SK-N-SH treated with all-trans-retinoic acid at 6 μM for 48 hours (cell line): ENCODE measurements around the gene LPIN3.

Experiments used
- ATAC-seq: fragments of 200-7000 bp; cut with Tn5 transposase; 3 replicates; pipeline ENCODE4 v1.9.1; 2020; ENCODE audit warnings: mild to moderate bottlenecking, moderate library complexity
- ARNTL ChIP-seq: fragments of 450-650 bp; formaldehyde crosslinking; IDR thresholded peaks from 2 replicates; pipeline ENCODE4 v1.5.0; 2020; ENCODE audit warnings: low read depth, mild to moderate bottlenecking, moderate library complexity, borderline replicate concordance
- BACH2 ChIP-seq: fragments of 250-450 bp; sonication (Bioruptor Pico); IDR thresholded peaks from 2 replicates; pipeline ENCODE4 v1.9.0; 2021; ENCODE audit warnings: mild to moderate bottlenecking, borderline replicate concordance
- CSDC2 ChIP-seq: fragments of 250-450 bp; sonication (Bioruptor Pico); IDR thresholded peaks from 2 replicates; pipeline ENCODE4 v1.5.0; 2020; ENCODE audit warnings: mild to moderate bottlenecking, moderate library complexity
- ESRRG ChIP-seq: fragments of 250-450 bp; sonication (Bioruptor Pico); IDR thresholded peaks from 2 replicates; pipeline ENCODE4 v1.6.1; 2021; ENCODE audit warnings: mild to moderate bottlenecking
- GLIS3 ChIP-seq: fragments of 250-450 bp; sonication (Bioruptor Pico); IDR thresholded peaks from 2 replicates; pipeline ENCODE4 v1.5.0; 2020; ENCODE audit warnings: mild to moderate bottlenecking, moderate library complexity
- ISL1 ChIP-seq: fragments of 250-450 bp; sonication (Bioruptor Pico); IDR thresholded peaks from 2 replicates; pipeline ENCODE4 v2.1.2; 2022; ENCODE audit warnings: mild to moderate bottlenecking, moderate library complexity
- OSR1 ChIP-seq: fragments of 250-450 bp; sonication (Bioruptor Pico); IDR thresholded peaks from 2 replicates; pipeline ENCODE4 v1.8.0; 2022; ENCODE audit warnings: moderate library complexity, mild to moderate bottlenecking, inconsistent platforms
- PPARA ChIP-seq: fragments of 250-450 bp; sonication (Bioruptor Pico); IDR thresholded peaks from 2 replicates; pipeline ENCODE4 v1.5.0; 2020; ENCODE audit warnings: mild to moderate bottlenecking, borderline replicate concordance
- SNAI2 ChIP-seq: fragments of 250-450 bp; sonication (Bioruptor Pico); IDR thresholded peaks from 2 replicates; pipeline ENCODE4 v1.5.0; 2020; ENCODE audit warnings: mild to moderate bottlenecking, moderate library complexity
- TCF4 ChIP-seq: fragments of 250-450 bp; sonication (Bioruptor Pico); IDR thresholded peaks from 2 replicates; pipeline ENCODE4 v1.8.0; 2021; ENCODE audit warnings: mild to moderate bottlenecking, moderate library complexity, borderline replicate concordance
- TOX ChIP-seq: fragments of 250-450 bp; sonication (Bioruptor Pico); IDR thresholded peaks from 2 replicates; pipeline ENCODE4 v1.8.0; 2021; ENCODE audit warnings: mild to moderate bottlenecking, moderate library complexity, borderline replicate concordance
- ZC3H10 ChIP-seq: fragments of 250-450 bp; sonication (Bioruptor Pico); IDR thresholded peaks from 2 replicates; pipeline ENCODE4 v1.5.1; 2021; ENCODE audit warnings: mild to moderate bottlenecking, moderate library complexity
- ZFP3 ChIP-seq: fragments of 250-450 bp; sonication (Bioruptor Pico); IDR thresholded peaks from 2 replicates; pipeline ENCODE4 v1.5.0; 2020; ENCODE audit warnings: mild to moderate bottlenecking, moderate library complexity
- ZFP30 ChIP-seq: fragments of 450-650 bp; formaldehyde crosslinking; IDR thresholded peaks from 2 replicates; pipeline ENCODE4 v1.5.0; 2022; ENCODE audit warnings: mild to moderate bottlenecking, moderate library complexity
- ZNF565 ChIP-seq: fragments of 450-650 bp; formaldehyde crosslinking; conservative IDR thresholded peaks from 2 replicates; pipeline ENCODE4 v1.5.0; 2020; ENCODE audit warnings: low read depth, mild to moderate bottlenecking, moderate library complexity
- ZNF8 ChIP-seq: fragments of 450-650 bp; formaldehyde crosslinking; IDR thresholded peaks from 2 replicates; pipeline ENCODE4 v1.5.0; 2020; ENCODE audit warnings: mild to moderate bottlenecking, moderate library complexity
- TF ChIP-seq, protein P1 (sequence below): fragments of 250-450 bp; sonication (Bioruptor Pico); IDR thresholded peaks from 2 replicates; pipeline ENCODE4 v1.5.1; 2021; ENCODE audit warnings: mild to moderate bottlenecking, moderate library complexity
- TF ChIP-seq, protein P2 (sequence below): fragments of 250-450 bp; sonication (Bioruptor Pico); IDR thresholded peaks from 2 replicates; pipeline ENCODE4 v1.5.1; 2020; ENCODE audit warnings: low read depth, mild to moderate bottlenecking, moderate library complexity
- TF ChIP-seq, protein P3 (sequence below): fragments of 250-450 bp; sonication (Bioruptor Pico); IDR thresholded peaks from 2 replicates; pipeline ENCODE4 v1.8.0; 2020; ENCODE audit warnings: mild to moderate bottlenecking, moderate library complexity, borderline replicate concordance
- TF ChIP-seq, protein P4 (sequence below): fragments of 250-450 bp; sonication (Bioruptor Pico); IDR thresholded peaks from 2 replicates; pipeline ENCODE4 v1.5.0; 2020; ENCODE audit warnings: mild to moderate bottlenecking, moderate library complexity

LPIN3 gene

DNA sequence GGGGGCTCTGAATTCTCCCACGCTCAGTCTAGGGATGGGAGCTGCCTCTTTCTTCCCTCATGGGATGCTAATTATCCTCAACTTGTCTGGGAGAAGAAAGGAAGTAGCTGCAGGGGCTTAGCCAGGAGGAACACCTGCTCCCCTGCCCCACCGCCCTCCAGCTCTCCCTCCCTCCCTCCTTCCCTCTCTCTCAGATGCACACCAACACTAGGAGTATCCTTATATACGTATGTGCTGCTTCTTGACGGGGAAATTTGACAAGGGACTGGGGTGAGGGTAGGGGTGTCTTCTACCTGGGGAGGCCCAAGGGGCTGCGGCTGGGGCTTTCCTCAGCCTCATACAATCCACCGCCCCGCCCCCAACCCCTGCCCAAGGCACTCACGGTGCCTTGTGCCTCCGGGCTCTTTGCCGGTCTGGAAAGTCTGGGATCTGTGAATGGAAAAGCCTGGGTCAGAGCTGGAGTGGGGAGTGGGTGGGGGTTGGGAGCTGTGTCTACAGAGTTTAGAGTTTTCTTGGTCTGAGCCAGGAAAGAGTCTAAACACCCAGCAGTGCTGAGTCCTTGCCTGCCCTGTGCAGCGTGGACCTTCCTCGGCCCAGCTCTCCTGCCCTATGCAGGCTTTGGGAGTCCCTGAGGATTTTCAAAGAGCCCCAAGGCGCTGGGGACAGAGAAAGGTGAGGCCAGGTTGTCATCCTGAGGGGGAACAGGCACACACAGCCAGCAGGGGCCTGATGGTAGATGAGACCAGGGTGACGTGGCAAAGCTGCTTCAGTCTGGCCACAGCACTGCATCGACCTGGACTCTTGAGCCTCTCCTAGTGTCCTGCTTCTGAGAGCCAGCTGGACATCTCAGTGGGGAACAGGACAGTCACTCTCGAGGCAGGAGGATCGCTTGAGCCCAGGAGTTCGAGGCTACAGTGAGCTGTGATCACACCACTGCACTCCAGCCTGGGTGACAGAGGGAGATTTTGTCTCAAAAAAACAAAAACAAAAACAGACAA is 55.3 kb downstream of the LPIN3 start (continued):
- TF ChIP-seq, protein P1, sequence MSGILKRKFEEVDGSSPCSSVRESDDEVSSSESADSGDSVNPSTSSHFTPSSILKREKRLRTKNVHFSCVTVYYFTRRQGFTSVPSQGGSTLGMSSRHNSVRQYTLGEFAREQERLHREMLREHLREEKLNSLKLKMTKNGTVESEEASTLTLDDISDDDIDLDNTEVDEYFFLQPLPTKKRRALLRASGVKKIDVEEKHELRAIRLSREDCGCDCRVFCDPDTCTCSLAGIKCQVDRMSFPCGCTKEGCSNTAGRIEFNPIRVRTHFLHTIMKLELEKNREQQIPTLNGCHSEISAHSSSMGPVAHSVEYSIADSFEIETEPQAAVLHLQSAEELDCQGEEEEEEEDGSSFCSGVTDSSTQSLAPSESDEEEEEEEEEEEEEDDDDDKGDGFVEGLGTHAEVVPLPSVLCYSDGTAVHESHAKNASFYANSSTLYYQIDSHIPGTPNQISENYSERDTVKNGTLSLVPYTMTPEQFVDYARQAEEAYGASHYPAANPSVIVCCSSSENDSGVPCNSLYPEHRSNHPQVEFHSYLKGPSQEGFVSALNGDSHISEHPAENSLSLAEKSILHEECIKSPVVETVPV: no peak
- no peak for TF ChIP-seq TCF4
- no peak for TF ChIP-seq PPARA (CRISPR knock-in tag)
- TF ChIP-seq, protein P2, sequence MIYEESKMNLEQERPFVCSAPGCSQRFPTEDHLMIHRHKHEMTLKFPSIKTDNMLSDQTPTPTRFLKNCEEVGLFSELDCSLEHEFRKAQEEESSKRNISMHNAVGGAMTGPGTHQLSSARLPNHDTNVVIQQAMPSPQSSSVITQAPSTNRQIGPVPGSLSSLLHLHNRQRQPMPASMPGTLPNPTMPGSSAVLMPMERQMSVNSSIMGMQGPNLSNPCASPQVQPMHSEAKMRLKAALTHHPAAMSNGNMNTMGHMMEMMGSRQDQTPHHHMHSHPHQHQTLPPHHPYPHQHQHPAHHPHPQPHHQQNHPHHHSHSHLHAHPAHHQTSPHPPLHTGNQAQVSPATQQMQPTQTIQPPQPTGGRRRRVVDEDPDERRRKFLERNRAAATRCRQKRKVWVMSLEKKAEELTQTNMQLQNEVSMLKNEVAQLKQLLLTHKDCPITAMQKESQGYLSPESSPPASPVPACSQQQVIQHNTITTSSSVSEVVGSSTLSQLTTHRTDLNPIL (CRISPR knock-in tag): no peak
- TF ChIP-seq CSDC2 (CRISPR knock-in tag): no peak

DNA sequence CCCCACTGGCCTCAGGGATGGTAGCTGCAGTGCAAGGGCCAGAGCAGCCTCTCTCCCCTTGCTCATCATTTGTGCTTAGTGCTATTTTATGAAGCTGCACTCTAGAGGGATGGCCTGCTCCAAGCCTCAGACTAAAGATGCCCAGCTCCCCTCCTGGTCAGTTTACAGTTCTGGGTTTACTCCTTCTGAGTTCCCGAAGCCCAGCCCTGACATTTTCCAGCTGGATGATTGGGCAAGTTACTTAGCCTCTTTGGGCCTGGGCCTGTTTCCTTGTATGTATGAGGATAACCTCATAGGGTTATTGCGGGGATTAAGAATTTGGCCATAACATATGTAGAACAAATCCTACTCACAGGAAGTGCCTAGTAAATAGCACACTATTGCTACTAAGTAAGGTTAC is 57.8 kb downstream of the LPIN3 start:
- ATAC-seq: no peak; the same call in 2 of the 3 replicates
- TF ChIP-seq GLIS3 (CRISPR knock-in tag) (no peak), ESRRG (CRISPR knock-in tag) (no peak), SNAI2 (no peak), CSDC2 (CRISPR knock-in tag) (no peak), BACH2 (CRISPR knock-in tag) (no peak), TCF4 (no peak), ZFP3 (CRISPR knock-in tag) (no peak), ZNF565 (no peak), ISL1 (CRISPR knock-in tag) (no peak)
- TF ChIP-seq, protein P1: no peak
- TF ChIP-seq, protein P2 (CRISPR knock-in tag): no peak
- TF ChIP-seq, protein P3, sequence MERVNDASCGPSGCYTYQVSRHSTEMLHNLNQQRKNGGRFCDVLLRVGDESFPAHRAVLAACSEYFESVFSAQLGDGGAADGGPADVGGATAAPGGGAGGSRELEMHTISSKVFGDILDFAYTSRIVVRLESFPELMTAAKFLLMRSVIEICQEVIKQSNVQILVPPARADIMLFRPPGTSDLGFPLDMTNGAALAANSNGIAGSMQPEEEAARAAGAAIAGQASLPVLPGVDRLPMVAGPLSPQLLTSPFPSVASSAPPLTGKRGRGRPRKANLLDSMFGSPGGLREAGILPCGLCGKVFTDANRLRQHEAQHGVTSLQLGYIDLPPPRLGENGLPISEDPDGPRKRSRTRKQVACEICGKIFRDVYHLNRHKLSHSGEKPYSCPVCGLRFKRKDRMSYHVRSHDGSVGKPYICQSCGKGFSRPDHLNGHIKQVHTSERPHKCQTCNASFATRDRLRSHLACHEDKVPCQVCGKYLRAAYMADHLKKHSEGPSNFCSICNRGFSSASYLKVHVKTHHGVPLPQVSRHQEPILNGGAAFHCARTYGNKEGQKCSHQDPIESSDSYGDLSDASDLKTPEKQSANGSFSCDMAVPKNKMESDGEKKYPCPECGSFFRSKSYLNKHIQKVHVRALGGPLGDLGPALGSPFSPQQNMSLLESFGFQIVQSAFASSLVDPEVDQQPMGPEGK: no peak

DNA sequence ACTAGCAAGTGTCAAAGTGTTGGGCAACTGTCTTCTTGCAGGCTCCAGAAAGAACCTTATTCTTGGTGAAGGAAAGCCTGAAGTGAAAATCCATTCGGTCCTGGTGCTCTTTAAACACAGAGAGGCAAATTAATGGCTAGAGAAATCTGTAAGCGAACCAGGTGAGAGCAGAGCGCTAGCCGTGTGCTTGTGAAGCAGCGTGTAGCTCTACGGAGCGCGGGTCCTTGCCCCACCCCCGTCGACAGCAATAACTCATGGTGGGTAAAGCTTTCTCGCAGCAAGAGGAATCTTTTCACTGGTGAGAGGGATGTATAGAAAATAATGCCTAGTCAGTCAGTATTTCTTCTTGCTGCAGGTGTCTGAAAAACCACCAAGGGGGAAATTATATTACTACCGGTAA is 63.0 kb downstream of the LPIN3 start:
- no peak for ATAC-seq
- TF ChIP-seq PPARA (CRISPR knock-in tag) (no peak), ZC3H10 (CRISPR knock-in tag) (no peak), TOX (CRISPR knock-in tag) (no peak), ZNF8 (CRISPR knock-in tag) (no peak), TCF4 (no peak), ARNTL (CRISPR knock-in tag) (no peak), GLIS3 (CRISPR knock-in tag) (no peak), ZFP30 (CRISPR knock-in tag) (no peak), BACH2 (CRISPR knock-in tag) (no peak), ISL1 (CRISPR knock-in tag) (no peak), OSR1 (CRISPR knock-in tag) (no peak), ESRRG (CRISPR knock-in tag) (no peak), CSDC2 (CRISPR knock-in tag) (no peak), ZFP3 (CRISPR knock-in tag) (no peak)
- TF ChIP-seq, protein P2 (CRISPR knock-in tag): no peak
- TF ChIP-seq, protein P4, sequence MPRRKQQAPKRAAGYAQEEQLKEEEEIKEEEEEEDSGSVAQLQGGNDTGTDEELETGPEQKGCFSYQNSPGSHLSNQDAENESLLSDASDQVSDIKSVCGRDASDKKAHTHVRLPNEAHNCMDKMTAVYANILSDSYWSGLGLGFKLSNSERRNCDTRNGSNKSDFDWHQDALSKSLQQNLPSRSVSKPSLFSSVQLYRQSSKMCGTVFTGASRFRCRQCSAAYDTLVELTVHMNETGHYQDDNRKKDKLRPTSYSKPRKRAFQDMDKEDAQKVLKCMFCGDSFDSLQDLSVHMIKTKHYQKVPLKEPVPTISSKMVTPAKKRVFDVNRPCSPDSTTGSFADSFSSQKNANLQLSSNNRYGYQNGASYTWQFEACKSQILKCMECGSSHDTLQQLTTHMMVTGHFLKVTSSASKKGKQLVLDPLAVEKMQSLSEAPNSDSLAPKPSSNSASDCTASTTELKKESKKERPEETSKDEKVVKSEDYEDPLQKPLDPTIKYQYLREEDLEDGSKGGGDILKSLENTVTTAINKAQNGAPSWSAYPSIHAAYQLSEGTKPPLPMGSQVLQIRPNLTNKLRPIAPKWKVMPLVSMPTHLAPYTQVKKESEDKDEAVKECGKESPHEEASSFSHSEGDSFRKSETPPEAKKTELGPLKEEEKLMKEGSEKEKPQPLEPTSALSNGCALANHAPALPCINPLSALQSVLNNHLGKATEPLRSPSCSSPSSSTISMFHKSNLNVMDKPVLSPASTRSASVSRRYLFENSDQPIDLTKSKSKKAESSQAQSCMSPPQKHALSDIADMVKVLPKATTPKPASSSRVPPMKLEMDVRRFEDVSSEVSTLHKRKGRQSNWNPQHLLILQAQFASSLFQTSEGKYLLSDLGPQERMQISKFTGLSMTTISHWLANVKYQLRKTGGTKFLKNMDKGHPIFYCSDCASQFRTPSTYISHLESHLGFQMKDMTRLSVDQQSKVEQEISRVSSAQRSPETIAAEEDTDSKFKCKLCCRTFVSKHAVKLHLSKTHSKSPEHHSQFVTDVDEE: no peak
- TF ChIP-seq, protein P3: no peak
